HS-27A (cell line): ENCODE data around the gene BACE2.
"Not testable (repeated sequence)": the region's sequence is repeated elsewhere in the genome, so short reads cannot be mapped to it uniquely, and the experiment has no call there.

Experiments
- DNase-seq: peaks from one replicate; pipeline ENCODE4 v3.0.0-alpha.2; 2012; ENCODE audit warnings: low read depth, missing footprints

The BACE2 gene

GRCh38 chr21:41185802-41186201, 17.8 kb downstream of the BACE2 start:
- no peak for DNase-seq

DNA sequence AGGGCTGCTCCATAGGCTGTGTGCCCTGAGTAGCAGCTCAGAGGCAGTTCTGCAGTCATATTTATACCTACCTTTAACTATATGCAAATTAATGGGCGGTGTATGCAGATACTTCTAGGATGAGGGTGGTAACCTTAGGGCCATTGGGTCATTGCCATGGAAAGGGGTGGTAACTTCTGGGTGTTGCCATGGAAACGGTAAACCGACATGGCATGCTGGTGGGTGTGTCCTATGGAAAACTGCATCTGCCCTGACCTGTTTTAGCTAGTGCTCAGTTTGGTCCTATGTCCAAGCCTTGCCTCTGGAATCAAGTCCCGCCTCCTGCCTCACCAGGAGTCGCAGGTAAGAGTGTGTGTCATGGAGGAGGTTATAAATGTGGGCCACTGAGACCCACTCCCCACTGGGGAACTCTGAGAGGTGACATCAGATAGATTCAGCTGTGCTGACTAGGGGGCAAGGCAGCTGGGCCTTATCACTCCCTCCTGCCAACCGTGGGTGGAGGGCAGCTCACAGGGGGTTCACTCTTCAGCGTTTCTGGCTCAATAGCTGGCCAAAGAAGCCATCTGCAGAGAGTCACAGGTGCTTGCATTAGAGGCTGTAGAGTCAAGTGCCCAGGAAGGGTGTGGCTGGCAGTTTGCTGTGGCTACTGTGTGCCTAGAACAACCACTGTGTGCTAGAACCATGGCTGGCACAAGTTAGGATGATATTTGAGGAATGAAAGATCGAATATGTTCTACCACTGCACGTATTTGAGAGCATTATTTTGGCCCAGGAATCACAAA, 19.0 kb downstream of the BACE2 start:
- DNase-seq = no peak

DNA sequence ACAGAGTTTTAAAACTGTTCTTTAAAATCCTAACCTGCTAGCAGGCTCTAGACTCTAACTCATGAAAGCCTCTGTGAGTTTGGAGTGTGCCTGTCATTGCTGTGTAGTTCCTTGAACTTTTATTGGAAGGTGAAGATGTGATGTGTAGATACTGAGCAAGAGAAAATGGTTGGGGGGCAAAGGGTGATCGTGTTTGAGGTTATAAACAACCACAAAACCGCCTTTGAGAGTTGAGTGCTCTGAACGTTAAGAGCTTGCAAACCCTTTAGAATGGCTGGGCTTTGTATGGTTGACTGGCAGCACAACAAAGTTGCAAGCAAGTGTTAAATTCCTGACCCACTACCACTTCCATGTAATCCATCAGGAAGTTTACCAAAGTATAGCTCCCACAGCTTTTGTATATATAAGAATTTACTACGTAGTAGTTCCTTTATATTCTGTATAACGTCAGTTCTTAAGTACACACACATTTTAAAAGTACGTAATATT, 19.6 kb downstream of the BACE2 start:
- DNase-seq = no peak

DNA sequence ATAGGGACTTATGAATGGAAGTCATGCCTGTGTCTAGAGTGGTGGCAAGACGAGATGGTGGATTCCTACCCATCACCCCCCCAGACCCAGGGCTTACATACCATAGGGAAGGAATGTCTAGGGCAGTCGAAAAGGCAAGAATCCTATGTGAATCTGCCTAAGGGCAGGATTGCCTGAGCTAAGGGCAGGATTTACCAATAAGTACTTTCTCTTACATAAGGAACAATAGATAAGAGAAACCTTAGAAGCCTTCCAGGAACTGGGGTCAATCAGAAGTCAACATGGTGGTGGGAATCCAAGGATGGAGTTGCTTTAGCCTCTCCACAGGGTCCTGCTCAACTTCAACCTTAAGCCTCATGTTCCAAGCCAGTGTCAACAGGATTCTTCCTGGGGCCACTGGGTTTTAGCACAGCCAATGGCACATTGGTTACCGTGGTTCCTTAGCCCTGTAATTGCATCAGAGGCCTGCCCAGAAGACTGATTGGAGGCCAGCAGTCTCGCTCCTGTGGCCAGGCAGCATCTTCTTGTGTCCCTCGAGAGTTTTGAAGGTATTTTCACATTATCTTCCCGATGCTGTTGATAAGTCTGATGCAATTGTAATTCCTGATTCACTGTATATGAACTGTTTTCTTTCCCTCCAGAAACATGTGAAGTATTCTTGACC, 20.7 kb downstream of the BACE2 start:
- no peak for DNase-seq

DNA sequence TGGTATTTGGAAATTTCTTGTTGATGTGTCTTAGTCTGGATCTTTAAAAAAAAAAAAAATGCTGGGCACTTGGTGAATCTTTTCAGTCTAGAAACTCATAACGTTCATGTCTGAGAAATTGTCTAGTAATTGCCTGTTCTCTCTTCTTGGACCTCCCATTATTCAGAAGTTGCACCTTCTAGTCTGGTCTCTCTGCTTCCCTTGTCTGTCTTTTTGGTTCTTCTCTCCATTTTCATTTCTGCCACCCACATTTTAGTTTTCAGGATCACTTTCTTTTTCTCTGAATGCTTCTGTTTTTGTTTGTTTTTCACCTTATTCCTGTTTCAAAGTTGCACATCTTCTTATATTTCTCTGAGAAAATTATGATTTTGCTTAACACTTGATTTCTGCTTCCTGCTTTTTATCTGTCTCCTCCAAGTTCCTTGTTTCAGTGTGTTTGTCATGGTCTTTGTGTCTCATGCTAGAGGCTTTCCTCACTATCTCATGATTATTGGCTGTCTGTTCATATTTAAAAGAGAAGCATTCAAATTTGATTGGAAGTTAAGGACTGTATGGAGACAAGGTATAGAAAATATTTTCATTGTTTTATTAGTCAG, 21.3 kb downstream of the BACE2 start:
- DNase-seq = no peak

DNA sequence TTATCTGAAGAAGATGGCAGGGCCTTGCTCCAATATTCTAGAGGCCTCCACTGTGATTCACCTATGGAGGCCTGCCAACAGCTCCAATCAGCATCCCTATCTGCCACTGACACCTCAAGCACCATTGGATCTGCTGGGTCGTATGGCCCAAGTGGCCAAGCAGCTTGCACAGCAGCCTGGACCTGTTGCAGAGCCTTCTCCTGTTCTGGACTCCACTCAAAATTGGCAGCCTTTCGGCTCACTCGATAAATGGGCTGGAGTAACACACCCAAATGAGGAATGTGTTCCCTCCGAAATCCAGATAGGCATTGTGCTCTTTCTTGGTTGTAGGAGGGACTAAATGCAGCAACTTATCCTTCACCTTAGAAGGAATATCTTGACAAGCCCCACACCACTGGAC, 24.6 kb downstream of the BACE2 start:
- DNase-seq = not testable (repeated sequence)

- DNase-seq = no peak
Observed at GRCh38 chr21:41195311-41195710, 27.4 kb downstream of the BACE2 start.

- no peak for DNase-seq
Observed at GRCh38 chr21:41196993-41197392, 29.0 kb downstream of the BACE2 start.

DNA sequence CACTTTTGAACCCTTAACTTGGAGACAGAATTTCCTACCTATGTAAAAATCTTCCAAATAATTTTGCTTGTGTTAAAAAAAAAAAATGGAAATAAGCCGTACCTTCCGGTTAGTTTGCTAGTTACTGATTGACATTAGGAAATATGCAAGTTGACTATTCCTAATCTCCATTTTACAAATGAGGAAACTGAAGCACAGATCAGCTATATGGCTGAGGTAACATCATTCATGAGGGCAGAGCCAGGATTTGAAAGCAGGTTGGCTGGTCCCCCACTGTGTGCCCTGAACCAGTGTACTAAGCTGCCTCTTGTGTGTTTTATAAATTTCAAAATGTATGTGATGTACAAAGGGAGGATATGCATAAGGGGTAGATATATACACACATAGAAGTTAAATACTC, 29.6 kb downstream of the BACE2 start:
- DNase-seq = no peak

DNA sequence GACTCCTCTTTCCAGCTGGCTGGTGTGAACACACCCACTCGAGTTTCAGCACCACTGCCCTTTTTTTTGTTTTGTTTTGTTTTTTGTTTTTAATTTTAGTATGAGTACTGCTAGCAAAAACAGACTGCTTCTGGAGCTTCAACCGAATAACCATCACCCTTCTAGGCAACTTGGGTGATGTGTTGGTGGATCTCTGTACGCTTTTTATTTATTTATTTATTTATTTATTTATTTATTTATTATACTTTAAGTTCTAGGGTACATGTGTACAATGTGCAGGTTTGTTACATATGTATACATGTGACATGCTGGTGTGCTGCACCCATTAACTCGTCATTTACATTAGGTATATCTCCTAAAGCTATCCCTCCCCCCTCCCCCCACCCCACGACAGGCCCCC, 30.7 kb downstream of the BACE2 start:
- not testable (repeated sequence) for DNase-seq

GRCh38 chr21:41199123-41199522, 31.2 kb downstream of the BACE2 start:
- DNase-seq = no peak

DNA sequence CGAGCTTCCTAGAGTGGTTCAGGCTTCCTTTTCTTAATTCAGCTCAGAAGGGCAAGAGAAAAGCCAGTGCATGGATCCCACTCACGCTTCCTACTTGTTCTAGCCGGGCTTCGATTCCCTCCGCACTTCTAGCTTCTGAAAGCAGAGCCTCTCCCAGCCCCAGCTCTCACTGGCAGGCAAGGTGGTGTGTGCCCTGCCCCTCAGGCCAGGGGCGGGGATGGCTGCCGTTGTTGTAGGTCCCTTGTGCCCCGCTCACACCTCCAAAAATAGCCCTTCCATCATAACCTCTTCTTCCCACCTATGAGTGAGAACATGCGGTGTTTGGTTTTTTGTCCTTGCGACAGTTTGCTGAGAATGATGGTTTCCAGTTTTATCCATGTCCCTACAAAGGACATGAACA, 31.6 kb downstream of the BACE2 start:
- no peak for DNase-seq

DNA sequence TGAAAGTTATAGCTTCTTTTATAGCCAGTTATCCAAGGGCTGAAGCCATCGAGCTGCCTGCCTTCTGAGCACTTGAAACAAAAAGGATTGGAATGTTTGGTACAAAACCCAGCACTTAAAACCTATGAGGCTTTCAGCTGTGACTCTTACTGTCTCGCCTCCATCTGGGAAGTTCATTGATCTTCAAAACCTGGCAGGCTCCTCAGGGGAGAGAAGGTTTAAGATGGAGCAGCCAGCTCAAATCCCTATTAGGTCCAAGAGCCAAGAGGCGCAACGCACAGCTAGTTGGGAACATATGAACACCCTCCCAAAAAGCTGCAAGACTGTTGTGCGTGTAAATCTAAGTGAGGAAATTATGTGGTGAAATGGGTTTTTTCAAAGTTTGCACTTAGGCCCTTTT, 33.4 kb downstream of the BACE2 start:
- no peak for DNase-seq

- no peak for DNase-seq
Observed at GRCh38 chr21:41204736-41205135, 36.8 kb downstream of the BACE2 start.

- DNase-seq = no peak
Observed at GRCh38 chr21:41207401-41208375, 39.7 kb downstream of the BACE2 start.

- no peak for DNase-seq
Observed at GRCh38 chr21:41208376-41208763, 40.4 kb downstream of the BACE2 start.

DNA sequence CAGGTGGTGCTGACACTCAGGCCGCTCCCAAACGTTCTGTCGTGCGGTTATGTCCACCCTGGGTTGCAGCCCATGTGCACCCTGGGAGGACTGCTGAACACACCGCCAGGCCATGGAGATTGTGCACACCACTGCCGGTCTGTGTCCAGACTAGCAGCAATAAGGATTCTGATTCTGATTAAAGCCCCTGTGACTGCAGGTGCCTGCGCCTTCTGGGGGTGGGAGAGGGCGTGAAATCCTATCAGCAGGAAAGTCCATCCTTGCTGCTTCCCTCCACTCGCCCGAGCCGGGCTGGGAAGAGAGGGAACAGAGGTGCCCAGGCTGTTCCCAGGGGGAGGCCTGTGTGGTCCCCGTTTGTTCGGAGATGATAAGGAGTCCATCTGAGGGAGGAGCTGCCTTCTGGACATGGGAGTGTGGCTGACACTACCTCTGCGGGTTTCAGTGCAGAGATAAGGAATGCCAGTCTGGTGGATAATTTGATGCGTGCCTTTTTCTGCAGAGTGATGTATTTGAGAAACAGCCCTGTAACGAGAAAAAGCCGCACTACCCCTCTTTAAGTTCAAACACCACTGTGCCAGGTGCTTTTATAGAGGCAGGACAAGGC, 41.2 kb downstream of the BACE2 start:
- DNase-seq = no peak

DNA sequence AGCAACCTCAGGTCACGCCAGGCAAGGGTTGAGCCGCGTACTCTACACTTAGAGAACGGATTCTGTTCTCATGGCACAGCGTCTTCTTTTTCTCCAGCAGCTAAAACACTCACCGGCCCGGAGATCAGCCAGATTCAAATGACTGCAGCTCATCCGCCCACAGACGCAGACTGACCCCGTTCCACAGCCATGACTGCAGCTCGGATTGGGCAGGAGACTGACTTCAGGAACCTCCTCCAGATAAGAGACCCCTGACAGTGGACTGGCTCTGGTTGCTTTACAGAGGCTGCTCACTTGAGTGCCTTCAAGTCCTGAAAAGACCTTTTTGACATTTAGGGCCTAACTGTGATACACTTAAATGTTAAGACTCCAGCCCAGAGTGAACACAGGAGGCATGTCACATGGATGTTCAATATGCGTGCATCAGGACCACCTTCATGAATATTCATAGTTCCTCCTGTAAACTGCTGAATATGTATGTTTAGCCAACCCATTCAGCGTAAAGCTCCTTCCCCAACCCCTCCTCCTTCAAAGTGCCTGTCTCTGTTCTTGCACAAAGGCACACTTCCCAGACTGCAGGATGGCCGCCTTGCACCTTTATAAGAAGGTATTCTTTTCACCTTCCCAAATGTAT, 42.6 kb downstream of the BACE2 start:
- no peak for DNase-seq

GRCh38 chr21:41211060-41211805, 43.3 kb downstream of the BACE2 start:
- no peak for DNase-seq

- no peak for DNase-seq
Observed at GRCh38 chr21:41213021-41213420, 45.1 kb downstream of the BACE2 start.
